IMR-90 (cell line): ENCODE data around the gene TXNDC11.

Experiments
- BHLHE40 ChIP-seq: fragments of 150-350 bp; IDR thresholded peaks from 2 replicates; pipeline ENCODE4 v1.6.1; 2016; ENCODE audit warnings: mild to moderate bottlenecking, low read depth, low read length
- CEBPB ChIP-seq: IDR thresholded peaks from 2 replicates; pipeline ENCODE4 v1.6.1; 2012; ENCODE audit warnings: low read depth, low read length, improper control_type of control experiment
- CHD1 ChIP-seq: IDR thresholded peaks from 2 replicates; pipeline ENCODE4 v1.6.1; 2012; ENCODE audit warnings: low read depth, low read length, improper control_type of control experiment
- CTCF ChIP-seq: conservative IDR thresholded peaks from 2 replicates; pipeline ENCODE4 v1.5.1; 2012; ENCODE audit warnings: mild to moderate bottlenecking, low read depth, low read length, improper control_type of control experiment
- ELK1 ChIP-seq: fragments of 150-350 bp; IDR thresholded peaks from 2 replicates; pipeline ENCODE4 v1.6.1; 2016; ENCODE audit warnings: low read depth, mild to moderate bottlenecking, low read length, moderate library complexity, borderline replicate concordance
- FOS ChIP-seq: fragments of 150-350 bp; IDR thresholded peaks from 2 replicates; pipeline ENCODE4 v1.6.1; 2016; ENCODE audit warnings: low read depth, low read length
- MAFK ChIP-seq: IDR thresholded peaks from 2 replicates; pipeline ENCODE4 v1.6.1; 2012; ENCODE audit warnings: low read depth, low read length, improper control_type of control experiment
- MXI1 ChIP-seq: IDR thresholded peaks from 2 replicates; pipeline ENCODE4 v1.6.1; 2012; ENCODE audit warnings: low read depth, mild to moderate bottlenecking, low read length, moderate library complexity, borderline replicate concordance
- NFE2L2 ChIP-seq: fragments of 150-350 bp; IDR thresholded peaks from 2 replicates; pipeline ENCODE4 v1.6.1; 2016; ENCODE audit warnings: low read depth, mild to moderate bottlenecking, low read length
- POLR2A ChIP-seq: IDR thresholded peaks from 2 replicates; pipeline ENCODE4 v1.6.1; 2012; ENCODE audit warnings: mild to moderate bottlenecking, low read depth, low read length
- RAD21 ChIP-seq: IDR thresholded peaks from 2 replicates; pipeline ENCODE4 v1.6.1; 2012; ENCODE audit warnings: low read length, improper control_type of control experiment
- RCOR1 ChIP-seq: IDR thresholded peaks from 2 replicates; pipeline ENCODE4 v1.6.1; 2012; ENCODE audit warnings: mild to moderate bottlenecking, low read length, improper control_type of control experiment; ENCODE audit not compliant: insufficient replicate concordance
- RFX5 ChIP-seq: IDR thresholded peaks from 2 replicates; pipeline ENCODE4 v1.8.0; 2012; ENCODE audit warnings: low read depth, mild to moderate bottlenecking, low read length, moderate library complexity
- USF2 ChIP-seq: fragments of 150-350 bp; IDR thresholded peaks from 2 replicates; pipeline ENCODE4 v1.6.1; 2017; ENCODE audit warnings: mild to moderate bottlenecking, antibody characterized with exemption, low read length, low read depth

GRCh38 chr16:11738742-11739544 is 3.7 kb downstream of the TXNDC11 start:
- TF ChIP-seq CTCF (no peak), POLR2A (no peak), CEBPB (no peak), ELK1 (no peak), RFX5 (no peak), RCOR1 (no peak), MAFK (peak; percentile 63), FOS (no peak), BHLHE40 (no peak), MXI1 (no peak), RAD21 (no peak), USF2 (no peak), NFE2L2 (no peak), CHD1 (no peak)
